ENCODE results near the gene RITA1. TPM values are rescaled to one million over a fixed set of nuclear protein-coding genes. Genes with fewer than 3 reads are reported as not detected.

The RITA1 gene
- total and polyA plus RNA-seq, 5 donors from 2014 or later: 10.1 to 38.3 (median 21.0) TPM

DNA sequence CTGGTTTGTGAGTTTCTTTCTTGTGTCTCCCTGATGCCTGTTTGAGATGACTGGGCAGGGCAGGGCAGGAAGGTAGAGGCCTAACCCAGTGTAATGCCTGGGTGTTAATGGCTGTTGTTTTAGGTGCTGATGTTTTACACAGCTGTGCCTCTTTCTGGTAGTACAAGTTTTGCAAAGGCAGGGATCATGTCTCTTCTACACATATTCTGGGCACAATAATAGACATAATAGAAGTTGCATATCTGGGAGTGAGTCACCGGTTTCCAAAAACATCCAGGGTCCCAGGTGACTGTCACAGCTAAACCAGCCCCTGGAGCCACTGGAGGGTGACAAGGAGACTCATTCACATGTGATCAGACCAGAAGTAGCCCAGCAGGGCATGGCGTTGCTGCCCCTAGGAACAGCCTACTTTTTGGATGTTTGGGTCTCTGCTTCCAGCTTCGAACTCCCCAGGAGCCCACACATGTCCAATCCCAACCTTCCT is 53.8 kb downstream of the RITA1 start:
- DNase-seq (no peak), ATAC-seq (ENCODE audit: low read depth in 2 of 2) (no peak)
- H3K4me3 ChIP-seq (ENCODE audit: low read depth, low read length): no peak overlapping the region
- peaks cover 25% of the 10 kb centered on the region for H3K36me3 ChIP-seq (ENCODE audit: control insufficient read depth, insufficient read depth, low read length)
- Mint-ChIP-seq H3K36me3 (peaks cover 28% of the 10 kb centered on the region), H3K9me3 (no peaks in the 10 kb centered on the region), H3K27me3 (no peaks in the 10 kb centered on the region), H3K27ac (peak overlapping the region in 1 of 3 donors; percentile 70), H3K4me3 (no peak overlapping the region), H3K4me1 (peaks cover 5 to 51% (median 11%) of the 10 kb centered on the region in 4 donors)
- no peaks in the 10 kb centered on the region for H3K27me3 ChIP-seq (ENCODE audit: control insufficient read depth, insufficient read depth, low read length)
- H3K27ac ChIP-seq (ENCODE audit: insufficient read depth, low read length, poor library complexity, severe bottlenecking): no peak overlapping the region
- H3K4me1 ChIP-seq (ENCODE audit: control insufficient read depth, insufficient read depth, low read length, poor library complexity, severe bottlenecking): no peaks in the 10 kb centered on the region
- H3K9me3 ChIP-seq (ENCODE audit: control insufficient read depth in 2 of 2, low read length in 2 of 2): no peaks in the 10 kb centered on the region

- H3K36me3 ChIP-seq (ENCODE audit: control insufficient read depth, insufficient read depth, low read length): peaks cover 22% of the 10 kb centered on the region
- H3K27ac Mint-ChIP-seq: peak overlapping the region in 2 of 3 donors; percentile 6 to 27
- H3K9me3 Mint-ChIP-seq: no peaks in the 10 kb centered on the region
- ATAC-seq (ENCODE audit: low read depth in 2 of 2): no peak
- no peak for DNase-seq
- no peaks in the 10 kb centered on the region for H3K27me3 ChIP-seq (ENCODE audit: control insufficient read depth, insufficient read depth, low read length)
- no peak overlapping the region for H3K27ac ChIP-seq (ENCODE audit: insufficient read depth, low read length, poor library complexity, severe bottlenecking)
- H3K9me3 ChIP-seq (ENCODE audit: control insufficient read depth in 2 of 2, low read length in 2 of 2): no peaks in the 10 kb centered on the region
- no peak overlapping the region for H3K4me3 Mint-ChIP-seq
- no peak overlapping the region for H3K4me3 ChIP-seq (ENCODE audit: low read depth, low read length)
- H3K4me1 ChIP-seq (ENCODE audit: control insufficient read depth, insufficient read depth, low read length, poor library complexity, severe bottlenecking): no peaks in the 10 kb centered on the region
- H3K36me3 Mint-ChIP-seq: peaks cover 30% of the 10 kb centered on the region
- H3K4me1 Mint-ChIP-seq: peaks cover 5 to 54% (median 11%) of the 10 kb centered on the region in 4 donors
- H3K27me3 Mint-ChIP-seq: no peaks in the 10 kb centered on the region
Measured at GRCh38 chr12:113239811-113240331, 54.4 kb downstream of the RITA1 start.

DNA sequence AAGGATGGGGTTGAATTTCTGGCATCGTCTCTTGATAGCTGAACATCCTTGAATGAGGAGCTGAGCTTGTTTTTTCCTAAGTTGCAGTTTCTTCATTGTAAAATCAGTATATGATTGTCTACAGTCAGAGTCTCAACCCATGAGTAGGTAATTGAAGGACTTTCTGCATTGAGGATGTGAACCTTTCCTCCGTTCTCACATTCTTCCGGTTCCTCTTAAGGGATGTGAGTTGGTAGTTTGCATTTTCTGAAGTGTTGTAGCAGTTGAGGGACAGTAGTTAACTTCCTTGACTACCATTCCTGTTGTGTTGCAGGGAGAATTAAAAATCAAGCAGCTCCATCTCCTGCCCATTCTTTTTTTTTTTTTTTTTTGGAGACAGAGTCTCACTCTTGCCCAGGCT is 54.9 kb downstream of the RITA1 start:
- DNase-seq: no peak
- Mint-ChIP-seq H3K4me3 (no peak overlapping the region), H3K27ac (peak overlapping the region in 1 of 3 donors; percentile 6)

DNA sequence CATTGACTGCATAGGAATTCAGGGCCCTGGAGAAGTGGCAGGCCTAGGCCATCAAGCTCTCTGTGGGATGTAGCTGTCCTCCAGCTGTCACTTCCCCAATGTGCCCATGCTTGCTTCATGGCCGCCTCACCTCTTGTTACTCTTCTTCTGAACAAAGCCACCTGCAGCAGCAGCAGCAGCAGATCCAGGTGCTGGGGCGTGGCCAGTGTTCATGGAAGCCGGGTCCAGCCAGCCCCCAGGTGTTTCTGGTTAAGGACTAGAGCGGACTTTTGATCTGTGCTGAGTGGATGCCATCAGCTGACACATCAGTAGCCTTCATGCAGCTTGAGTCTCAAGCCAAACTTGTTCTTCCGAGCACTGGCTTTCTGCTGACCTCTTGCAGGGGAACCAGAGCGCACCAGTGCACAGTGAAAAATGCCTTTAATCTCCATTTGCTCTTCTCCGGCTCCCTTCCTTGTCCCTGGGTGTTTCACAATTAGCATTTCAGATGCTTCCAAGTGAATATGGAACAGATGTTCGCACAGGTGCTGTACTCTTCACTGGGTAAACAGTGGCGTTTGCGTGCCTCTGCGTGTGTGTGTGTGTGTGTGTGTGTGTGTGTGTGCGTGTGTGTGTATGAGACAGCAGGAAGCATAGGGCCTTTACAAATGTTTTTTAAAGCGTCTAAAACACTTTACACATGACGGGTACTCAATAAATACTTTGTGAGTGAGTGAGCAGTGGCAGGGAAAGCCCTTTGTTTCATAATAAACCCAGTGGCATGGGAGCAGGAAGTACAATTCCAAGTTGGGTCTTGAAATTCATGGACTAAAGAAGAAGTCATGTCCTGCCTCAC is 55.9 kb downstream of the RITA1 start:
- Histone ChIP-seq H3K36me3 (ENCODE audit: control insufficient read depth, insufficient read depth, low read length) (peaks cover 22% of the 10 kb centered on the region), H3K4me3 (ENCODE audit: low read depth, low read length) (no peak overlapping the region), H3K4me1 (ENCODE audit: control insufficient read depth, insufficient read depth, low read length, poor library complexity, severe bottlenecking) (no peaks in the 10 kb centered on the region), H3K27ac (ENCODE audit: insufficient read depth, low read length, poor library complexity, severe bottlenecking) (no peak overlapping the region), H3K27me3 (ENCODE audit: control insufficient read depth, insufficient read depth, low read length) (no peaks in the 10 kb centered on the region), H3K9me3 (ENCODE audit: control insufficient read depth in 2 of 2, low read length in 2 of 2) (no peaks in the 10 kb centered on the region)
- Mint-ChIP-seq H3K27ac (no peak overlapping the region), H3K9me3 (no peaks in the 10 kb centered on the region), H3K36me3 (peaks cover 23% of the 10 kb centered on the region), H3K4me3 (no peak overlapping the region), H3K27me3 (no peaks in the 10 kb centered on the region), H3K4me1 (peaks cover 0 to 43% (median 11%) of the 10 kb centered on the region in 4 donors)
- DNase-seq (no peak), ATAC-seq (ENCODE audit: low read depth in 2 of 2) (no peak)

More for the DNA sequence above, 54.9 kb downstream of the RITA1 start:
- ATAC-seq (ENCODE audit: low read depth in 2 of 2): no peak
- H3K27me3 Mint-ChIP-seq: no peaks in the 10 kb centered on the region
- no peaks in the 10 kb centered on the region for H3K4me1 ChIP-seq (ENCODE audit: control insufficient read depth, insufficient read depth, low read length, poor library complexity, severe bottlenecking)
- no peaks in the 10 kb centered on the region for H3K9me3 Mint-ChIP-seq
- no peak overlapping the region for H3K27ac ChIP-seq (ENCODE audit: insufficient read depth, low read length, poor library complexity, severe bottlenecking)
- no peak overlapping the region for H3K4me3 ChIP-seq (ENCODE audit: low read depth, low read length)
- peaks cover 5 to 51% (median 11%) of the 10 kb centered on the region in 4 donors for H3K4me1 Mint-ChIP-seq
- H3K36me3 Mint-ChIP-seq: peaks cover 27% of the 10 kb centered on the region
- peaks cover 22% of the 10 kb centered on the region for H3K36me3 ChIP-seq (ENCODE audit: control insufficient read depth, insufficient read depth, low read length)
- no peaks in the 10 kb centered on the region for H3K27me3 ChIP-seq (ENCODE audit: control insufficient read depth, insufficient read depth, low read length)
- H3K9me3 ChIP-seq (ENCODE audit: control insufficient read depth in 2 of 2, low read length in 2 of 2): no peaks in the 10 kb centered on the region

Other genes with a start within 250 kb of the RITA1 start
- gene OAS3, start 247.2 kb upstream of the RITA1 start, total RNA-seq: 36.5 TPM
- 10 to 100 TPM; 12.2 to 17.7 (median 14.5) TPM for gene OAS3, start 247.2 kb upstream of the RITA1 start, polyA plus RNA-seq
- 82.2 TPM for gene OAS2, start 207.2 kb upstream of the RITA1 start, total RNA-seq
- gene OAS2, start 207.2 kb upstream of the RITA1 start, polyA plus RNA-seq: 10 to 100 TPM; 58.2 to 82.2 (median 73.4) TPM
- gene DTX1, start 129.0 kb upstream of the RITA1 start, total RNA-seq: 7.8 TPM
- 1 to 10 TPM in 1 of 4 donors, under 1 TPM in 3; 0.64 to 1.1 (median 0.84) TPM for gene DTX1, start 129.0 kb upstream of the RITA1 start, polyA plus RNA-seq
- not detected for gene RASAL1, start 50.0 kb upstream of the RITA1 start, total RNA-seq
- under 1 TPM in 3 of 4 donors, not detected in 1; 0.42 to 0.79 (median 0.73) TPM for gene RASAL1, start 50.0 kb upstream of the RITA1 start, polyA plus RNA-seq
- gene CFAP73, start 36.0 kb upstream of the RITA1 start, total RNA-seq: 0.42 TPM
- gene CFAP73, start 36.0 kb upstream of the RITA1 start, polyA plus RNA-seq: not detected
- 75.5 TPM for gene DDX54, start 243 bp upstream of the RITA1 start, total RNA-seq
- gene DDX54, start 243 bp upstream of the RITA1 start, polyA plus RNA-seq: 10 to 100 TPM; 12.5 to 20.8 (median 17.8) TPM
- 44.9 TPM for gene TPCN1, start 35.7 kb downstream of the RITA1 start, total RNA-seq
- gene TPCN1, start 35.7 kb downstream of the RITA1 start, polyA plus RNA-seq: 1 to 10 TPM; 5.2 to 9.5 (median 8.4) TPM
- 77.8 TPM for gene SLC8B1, start 149.4 kb downstream of the RITA1 start, total RNA-seq
- gene SLC8B1, start 149.4 kb downstream of the RITA1 start, polyA plus RNA-seq: 10 to 100 TPM; 47.4 to 95.0 (median 66.1) TPM
- gene PLBD2, start 172.9 kb downstream of the RITA1 start, total RNA-seq: 14.4 TPM
- gene PLBD2, start 172.9 kb downstream of the RITA1 start, polyA plus RNA-seq: 1 to 10 TPM; 4.9 to 7.0 (median 6.2) TPM
- gene SDS, start 218.2 kb downstream of the RITA1 start, total RNA-seq: not detected
- not detected for gene SDS, start 218.2 kb downstream of the RITA1 start, polyA plus RNA-seq
- gene SDSL, start 236.7 kb downstream of the RITA1 start, total RNA-seq: not detected
- gene SDSL, start 236.7 kb downstream of the RITA1 start, polyA plus RNA-seq: 1 to 10 TPM in 1 of 4 donors, not detected in 3; 1.8 TPM

All from CD4-positive, CD25-positive, alpha-beta regulatory T cell (primary cell).